Measurements from ENCODE around the gene BABAM2.

GRCh38 chr2:28268386-28268785 lies 377.9 kb downstream of the BABAM2 start:
- TF ChIP-seq, protein P1, sequence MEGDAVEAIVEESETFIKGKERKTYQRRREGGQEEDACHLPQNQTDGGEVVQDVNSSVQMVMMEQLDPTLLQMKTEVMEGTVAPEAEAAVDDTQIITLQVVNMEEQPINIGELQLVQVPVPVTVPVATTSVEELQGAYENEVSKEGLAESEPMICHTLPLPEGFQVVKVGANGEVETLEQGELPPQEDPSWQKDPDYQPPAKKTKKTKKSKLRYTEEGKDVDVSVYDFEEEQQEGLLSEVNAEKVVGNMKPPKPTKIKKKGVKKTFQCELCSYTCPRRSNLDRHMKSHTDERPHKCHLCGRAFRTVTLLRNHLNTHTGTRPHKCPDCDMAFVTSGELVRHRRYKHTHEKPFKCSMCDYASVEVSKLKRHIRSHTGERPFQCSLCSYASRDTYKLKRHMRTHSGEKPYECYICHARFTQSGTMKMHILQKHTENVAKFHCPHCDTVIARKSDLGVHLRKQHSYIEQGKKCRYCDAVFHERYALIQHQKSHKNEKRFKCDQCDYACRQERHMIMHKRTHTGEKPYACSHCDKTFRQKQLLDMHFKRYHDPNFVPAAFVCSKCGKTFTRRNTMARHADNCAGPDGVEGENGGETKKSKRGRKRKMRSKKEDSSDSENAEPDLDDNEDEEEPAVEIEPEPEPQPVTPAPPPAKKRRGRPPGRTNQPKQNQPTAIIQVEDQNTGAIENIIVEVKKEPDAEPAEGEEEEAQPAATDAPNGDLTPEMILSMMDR (IDR thresholded peaks at IDR 0.05) = no peak
- TF ChIP-seq POLR2A (IDR thresholded peaks at IDR 0.05) = no peak

Measured in heart left ventricle (tissue), 13 donors.